ENCODE results near the gene INPP4B.
A peak's percentile ranks its signal among the peaks of the same experiment; 100 is the strongest.

Gene INPP4B

DNA sequence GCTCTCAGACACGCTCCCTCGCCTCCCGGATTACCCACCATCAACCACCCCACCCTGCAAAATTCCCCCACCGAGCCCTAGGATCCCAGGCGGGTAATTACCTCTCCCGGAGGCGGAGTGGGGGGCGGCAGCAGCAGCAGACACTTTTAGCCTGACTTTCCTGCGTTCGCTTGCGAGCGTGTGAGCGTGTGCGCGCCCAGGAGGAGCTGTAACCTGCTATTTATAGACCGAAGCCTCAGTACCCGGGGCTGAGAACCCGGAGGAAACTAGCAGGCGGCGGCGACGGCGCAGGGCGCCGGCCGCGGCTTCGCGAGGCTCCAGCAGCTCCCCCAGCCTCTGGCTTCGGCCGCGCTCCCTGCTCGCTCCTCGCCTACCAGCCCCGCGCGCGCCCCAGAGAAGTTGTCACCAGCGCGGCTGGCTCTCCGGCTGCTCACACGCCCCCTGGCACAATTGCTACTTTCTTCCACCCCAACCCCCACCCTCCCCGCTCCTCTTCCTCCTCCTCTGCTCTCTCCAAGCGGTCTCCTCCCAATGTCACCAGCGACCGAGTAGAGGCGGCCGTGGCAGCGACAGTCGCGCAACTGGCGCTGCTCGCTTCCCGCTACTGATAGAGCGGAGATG, at the start of gene INPP4B:
Gene INPP4B, minus strand, starts transcription at position 194 of the 621 bp plus-strand sequence.
- DNase-seq (ENCODE audit: low spot score): peak; percentile 72

DNA sequence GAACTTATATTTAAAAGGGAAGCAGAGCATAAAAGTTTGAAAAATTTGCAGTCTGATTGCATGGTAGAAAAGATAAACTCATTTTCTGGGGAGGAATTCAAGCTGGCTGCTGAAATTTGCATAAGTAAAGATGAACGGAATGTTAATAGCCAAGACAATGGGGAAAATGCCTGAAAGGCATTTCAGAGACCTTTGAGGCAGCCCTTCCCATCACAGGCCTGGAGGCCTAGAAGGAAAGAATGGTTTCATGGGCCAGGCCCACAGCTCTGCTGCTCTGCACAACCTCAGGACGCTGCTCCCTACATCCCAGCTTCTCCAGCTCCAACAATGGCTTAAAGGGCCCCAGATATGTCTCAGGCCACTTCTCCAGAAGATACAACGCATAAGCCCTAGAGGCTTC, 46.9 kb upstream of the INPP4B start:
- DNase-seq (ENCODE audit: low spot score): no peak

DNA sequence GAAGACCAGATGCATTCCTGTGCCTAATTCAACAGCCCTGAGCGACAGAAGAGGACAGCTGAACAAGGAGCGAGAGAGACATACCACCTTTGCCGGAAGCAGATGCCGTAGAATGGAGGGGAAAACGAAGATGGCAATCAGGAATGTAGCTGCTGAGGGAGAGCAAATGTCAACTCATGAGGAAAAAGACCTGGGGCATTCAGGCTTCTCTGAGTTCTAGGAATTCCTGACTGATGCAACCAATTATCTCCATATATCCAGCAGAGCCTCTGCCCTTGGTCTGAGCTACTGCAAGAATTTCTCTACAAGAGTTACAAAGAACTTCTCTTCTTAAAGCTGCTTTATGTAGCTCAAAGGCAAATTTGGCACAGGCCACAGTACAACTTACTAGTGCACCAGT, 40.5 kb upstream of the INPP4B start:
- no peak for DNase-seq (ENCODE audit: low spot score)

DNA sequence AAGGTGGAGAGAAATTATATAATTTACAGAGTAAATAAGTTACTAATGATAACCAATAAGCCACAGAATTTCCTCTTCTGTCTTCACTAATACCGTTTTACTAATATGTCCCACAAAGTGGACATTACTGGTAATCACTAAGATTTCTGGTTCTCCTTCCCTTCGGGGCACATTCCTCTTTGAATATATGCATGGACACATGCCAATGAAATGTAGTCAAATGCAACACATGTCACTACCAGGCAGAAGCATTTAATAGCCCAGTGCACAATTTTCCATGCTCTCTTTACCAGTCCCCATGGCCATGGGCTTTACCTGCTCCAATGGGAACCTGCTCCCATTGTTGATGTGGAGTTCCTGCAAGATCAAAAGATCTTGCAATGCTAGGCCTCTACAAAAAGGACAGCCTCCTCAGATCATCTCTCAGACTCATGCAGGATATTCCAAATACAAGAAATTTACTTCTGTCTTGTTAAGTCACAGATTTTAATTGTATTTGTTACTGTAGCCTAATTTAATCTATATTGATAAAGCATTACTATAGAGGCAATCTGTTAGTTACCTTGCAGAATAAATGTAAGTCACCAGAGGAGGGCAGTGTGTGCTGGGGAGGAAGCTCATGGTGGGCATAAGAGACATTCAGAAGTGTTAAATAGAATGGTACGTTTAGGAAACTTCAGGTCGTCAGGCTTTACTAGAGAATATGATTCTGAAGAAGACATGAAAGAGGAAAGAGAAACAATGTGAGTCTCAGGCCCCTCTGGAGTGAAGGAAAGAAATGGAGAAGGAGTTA, 37.1 kb upstream of the INPP4B start:
- DNase-seq (ENCODE audit: low spot score): no peak

DNA sequence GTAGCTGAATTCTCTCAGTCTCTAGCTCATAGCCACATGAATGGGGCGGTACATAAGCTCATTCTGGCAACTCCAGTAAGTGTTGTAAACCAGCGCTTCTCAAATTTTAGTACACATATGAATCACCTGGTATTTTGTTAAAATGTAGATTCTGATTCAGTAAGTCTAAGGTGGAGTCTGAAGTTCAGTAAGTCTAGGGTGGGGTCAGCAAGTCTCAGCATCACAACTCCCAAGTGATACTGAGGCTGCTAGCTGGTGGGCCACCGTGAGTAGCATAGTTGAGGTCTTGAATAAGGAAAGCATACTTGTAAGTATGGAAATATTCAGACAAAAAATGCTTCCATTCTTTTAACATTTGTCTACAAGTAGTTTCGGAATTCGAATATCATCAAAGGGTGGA, 36.1 kb upstream of the INPP4B start:
- no peak for DNase-seq (ENCODE audit: low spot score)

DNA sequence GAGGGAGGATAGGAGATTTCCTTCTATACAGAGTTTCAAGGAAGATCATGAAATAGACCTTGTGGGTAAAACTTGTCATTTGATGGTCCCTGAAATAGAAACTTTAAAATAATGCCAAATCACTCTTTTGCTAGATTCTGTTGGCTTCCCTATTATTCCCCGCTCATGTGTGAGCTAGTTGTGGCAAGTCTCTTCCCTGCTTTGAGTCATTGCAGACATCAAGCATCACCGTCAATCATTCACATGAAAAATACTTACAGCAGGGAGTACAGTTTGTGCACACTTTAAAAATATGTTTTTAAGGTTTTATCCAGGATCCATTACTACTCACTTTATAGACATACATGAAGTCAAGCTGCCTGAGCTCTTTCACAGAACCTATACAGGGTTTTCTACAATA, 35.2 kb upstream of the INPP4B start:
- DNase-seq (ENCODE audit: low spot score): no peak

DNA sequence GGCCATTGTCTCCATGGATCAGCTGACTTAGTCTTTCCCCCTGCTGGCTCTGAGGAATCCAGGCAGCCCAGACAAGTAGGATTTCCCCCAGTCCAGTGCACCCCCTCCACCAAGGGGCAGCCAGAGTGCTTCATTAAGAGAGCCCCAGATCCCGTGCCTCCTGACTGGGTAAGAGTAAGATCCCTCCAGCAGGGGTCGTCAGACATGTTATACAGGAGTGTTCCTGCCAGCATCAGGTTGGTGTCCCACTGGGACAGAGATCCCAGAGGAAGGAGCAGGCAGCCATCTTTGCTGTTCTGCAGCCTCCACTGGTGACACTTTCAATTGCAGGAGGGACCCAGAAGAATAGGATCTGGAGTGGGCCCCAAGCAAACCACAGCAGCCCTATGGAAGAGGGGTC, 29.0 kb upstream of the INPP4B start:
- DNase-seq (ENCODE audit: low spot score): no peak

DNA sequence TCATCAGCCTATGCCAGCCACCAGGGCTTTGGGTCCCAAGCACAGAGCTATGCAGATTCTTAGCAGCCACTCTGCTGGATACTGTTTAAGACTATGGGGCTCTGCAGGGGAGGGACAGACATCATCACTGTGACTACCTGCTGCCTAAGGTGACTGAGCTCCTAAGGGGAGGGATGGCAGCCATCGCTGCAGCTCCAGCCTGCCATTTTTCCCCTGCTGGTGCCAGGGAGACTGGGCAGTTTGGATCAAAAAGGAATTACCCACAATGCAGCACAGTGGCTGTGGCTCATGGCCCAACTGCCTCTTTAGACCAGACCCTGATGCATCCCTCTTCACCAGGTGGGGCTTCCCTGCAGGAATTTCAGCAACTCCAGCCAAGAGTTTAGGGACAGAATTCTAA, 28.6 kb upstream of the INPP4B start:
- no peak for DNase-seq (ENCODE audit: low spot score)

DNA sequence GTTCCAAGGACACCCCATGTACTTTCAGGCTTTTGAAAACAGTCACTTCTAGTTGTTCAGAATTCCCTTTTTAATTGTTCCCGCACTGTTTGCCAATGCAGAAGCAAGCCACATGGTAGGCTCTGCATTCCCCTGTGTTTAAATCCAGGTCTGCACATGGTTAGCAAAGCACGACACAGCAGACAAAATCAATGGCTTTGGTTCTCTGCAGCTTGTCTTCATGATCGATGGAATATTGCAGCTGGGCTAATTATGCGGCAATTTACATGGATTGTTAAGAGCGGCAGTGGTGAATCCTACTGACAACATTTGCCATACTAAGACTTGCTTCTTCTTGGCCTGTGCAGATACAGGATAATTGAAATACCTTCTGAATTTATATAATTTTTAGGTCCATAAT, 20.6 kb upstream of the INPP4B start:
- DNase-seq (ENCODE audit: low spot score): no peak

DNA sequence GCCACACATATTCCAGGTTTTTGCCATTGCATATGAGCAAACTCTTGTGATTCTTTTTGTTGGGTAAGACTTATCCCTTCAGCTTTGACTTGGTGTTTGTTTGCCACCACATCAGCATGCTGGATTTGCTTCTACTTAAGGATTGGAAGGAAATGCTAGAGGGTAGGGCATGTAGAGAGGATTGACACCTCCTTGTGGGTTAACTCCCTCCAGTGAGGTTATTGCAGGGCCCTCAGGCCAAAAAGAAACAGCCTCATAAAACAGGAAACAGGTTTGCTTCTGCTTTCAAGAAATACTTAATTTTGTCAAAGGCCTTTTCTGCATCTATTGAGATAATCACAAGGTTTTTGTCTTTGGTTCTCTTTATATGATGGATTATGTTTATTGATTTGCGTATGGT, 15.2 kb upstream of the INPP4B start:
- DNase-seq (ENCODE audit: low spot score): no peak

DNA sequence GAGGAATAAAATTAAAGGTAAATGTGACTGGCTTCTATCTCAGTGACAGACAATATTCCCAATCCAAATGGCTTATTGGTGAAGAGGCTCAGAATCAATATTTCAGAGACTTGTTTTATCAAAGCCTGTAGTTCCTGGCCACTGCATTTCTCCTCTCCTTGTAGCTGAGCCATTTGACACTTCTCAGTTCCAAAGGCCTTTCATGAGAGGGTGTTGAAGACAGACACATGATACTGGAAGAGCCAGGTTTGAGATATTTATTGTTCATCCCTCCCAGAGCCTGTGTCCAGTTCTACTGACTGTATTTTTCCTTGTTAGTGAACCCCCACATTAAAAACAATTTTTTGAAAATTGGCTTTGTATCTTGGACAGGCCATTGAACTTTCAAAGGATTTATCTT, 12.9 kb upstream of the INPP4B start:
- no peak for DNase-seq (ENCODE audit: low spot score)

DNA sequence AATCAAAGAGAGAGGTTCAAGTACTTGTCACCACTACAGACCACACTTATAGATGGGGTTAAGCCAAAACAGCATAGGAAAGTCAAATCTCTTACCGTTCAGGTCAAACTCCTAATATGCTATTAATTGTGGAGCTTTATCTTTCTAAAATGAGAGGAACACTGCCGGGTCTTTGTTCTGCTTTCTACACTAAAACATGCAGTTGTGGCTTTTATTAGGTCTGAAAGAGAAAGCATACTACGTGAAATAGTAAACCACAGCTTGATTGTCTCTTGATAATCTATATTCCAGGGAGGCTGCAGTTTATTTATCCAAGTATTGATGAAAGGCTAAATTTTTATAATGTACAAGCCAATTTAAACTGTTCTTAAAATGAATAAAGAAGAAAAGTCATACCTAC, 12.3 kb upstream of the INPP4B start:
- DNase-seq (ENCODE audit: low spot score): no peak

DNA sequence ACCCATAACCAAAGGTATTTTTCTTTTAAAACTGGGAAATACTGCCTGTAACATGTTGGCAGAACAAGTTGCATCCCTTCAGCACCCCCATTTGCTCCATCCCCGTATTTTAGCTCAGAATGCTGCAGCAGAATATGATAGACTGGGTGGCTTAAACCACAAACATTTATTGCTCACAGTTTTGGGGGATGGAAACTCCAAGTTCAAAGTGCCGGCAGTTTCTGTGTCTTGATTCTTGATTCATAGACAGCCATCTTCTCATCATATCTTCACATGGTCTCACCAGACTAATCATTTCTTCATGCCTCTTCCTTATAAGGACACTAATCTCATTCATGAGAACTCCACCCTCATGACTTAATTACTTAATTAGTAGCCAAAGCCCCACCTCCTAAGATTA, 10.5 kb upstream of the INPP4B start:
- DNase-seq (ENCODE audit: low spot score): no peak

DNA sequence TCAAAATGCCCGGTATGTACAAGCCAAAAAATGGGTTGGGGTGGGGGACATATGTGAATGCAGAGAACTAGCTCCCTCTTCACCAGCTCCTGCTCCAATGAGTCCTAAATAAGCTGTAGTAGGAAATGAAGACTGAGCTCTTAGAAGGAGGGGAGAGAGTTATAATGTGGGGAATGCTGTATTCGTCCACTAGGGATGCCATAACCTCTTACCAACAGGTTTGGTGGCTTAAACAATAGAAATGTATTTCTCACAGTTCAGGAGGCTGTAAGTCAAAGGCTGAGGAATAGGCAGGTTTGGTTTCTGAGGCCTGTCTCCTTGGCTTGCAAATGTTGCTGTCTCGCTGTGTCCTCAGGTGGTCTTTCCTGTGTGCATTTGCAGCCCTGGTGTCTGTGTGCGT, 4.4 kb upstream of the INPP4B start:
- peak; percentile 9 for DNase-seq (ENCODE audit: low spot score)

DNA sequence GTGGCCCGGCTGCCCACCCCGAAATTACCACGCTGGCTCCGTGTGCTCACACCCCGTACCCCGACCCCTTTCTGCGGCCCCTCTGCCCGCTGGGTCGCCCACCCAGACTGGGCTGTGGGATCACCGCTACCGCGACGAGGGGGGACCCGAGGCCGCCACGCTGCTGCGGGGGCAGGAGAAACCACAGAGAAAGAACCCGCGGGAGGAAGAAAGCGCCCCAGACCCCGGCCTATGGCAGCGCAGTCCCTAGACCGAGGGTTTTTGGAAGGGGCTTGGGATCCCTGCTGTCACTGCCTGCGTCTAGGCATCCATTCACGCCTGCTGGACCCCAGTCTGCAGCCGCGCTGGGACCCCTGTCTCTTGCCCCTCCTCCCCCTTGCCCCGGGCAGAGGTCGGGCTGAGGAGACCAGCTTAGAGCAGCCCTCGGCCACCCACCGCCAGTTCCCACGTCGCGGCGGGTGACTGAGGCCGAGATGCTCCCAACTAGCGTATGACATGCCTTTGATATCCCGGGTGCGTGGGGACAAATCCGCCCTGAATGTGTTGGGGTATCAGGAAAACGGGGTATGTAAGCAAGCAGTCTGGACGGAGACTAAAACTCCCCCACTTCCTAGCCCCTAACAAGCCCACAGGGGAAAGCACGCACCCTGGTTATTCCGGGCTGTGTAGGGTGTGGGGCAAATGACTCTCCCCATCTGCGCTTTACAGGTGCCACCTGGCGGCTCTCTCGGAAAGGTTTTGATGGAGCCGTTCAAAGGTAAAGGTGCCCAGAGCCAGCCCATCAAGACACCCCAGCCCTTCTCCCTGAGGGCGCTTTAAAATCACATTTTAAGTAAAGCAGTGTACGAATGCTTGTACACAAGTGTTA, 862 bp upstream of the INPP4B start:
- DNase-seq (ENCODE audit: low spot score): peak; percentile 12

DNA sequence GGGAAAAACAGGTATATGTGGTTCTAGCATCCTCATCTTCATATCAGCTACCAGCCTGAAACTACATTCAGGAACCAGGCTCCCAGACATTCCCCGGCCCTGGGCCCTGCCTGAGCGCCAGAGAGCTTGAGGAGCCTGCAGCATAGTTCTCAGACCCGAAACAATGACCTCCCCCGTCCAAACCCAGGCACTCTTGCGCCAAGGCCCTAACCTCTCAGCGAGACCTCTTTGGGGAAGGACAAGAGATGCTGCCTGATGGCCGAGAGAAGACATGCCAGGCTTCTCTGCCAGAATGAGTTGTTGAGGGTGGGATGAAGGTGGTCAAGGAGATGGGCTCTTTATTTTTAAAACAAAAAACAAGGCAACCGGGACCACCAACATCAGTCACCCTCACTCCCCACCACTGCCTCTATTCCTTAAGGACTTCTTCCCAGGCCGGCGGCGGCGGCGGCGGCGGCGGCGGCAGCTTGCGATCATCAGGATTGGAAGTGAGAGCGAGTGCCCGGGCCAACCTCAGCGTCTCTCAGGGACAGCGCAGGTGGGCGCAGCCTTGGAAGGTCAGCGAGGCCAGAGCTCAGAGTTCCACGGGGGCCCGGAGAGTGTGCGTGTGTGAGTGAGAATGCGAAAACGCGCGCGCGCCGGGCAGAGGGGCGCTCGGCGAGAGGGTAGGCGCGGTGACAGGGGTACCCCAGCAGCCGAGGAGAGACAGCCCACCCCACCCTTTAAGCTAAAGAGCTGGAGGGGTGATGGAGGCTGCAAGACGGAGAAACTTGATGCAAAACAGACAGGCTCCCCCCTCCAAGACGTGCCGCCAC, 601 bp downstream of the INPP4B start:
- peak; percentile 14 for DNase-seq (ENCODE audit: low spot score)

DNA sequence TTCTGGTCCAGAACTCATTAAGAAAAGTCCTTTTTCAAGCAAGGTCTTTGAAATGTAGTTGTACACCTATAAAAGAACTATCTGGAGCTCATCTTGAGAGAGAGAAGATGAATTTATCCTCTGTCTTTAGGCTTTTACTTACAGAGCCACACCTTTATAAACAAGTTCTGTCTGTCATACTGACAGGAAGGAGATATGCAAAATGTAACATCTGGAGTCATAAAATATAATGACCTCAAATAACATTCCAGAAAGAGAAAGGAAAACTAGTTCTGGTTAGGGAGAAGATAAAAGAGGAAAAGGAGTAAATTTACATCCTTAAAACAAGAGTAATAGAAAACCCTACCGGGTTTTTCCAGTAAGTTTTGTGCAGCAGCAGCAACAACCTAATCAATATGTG, 1.3 kb downstream of the INPP4B start:
- no peak for DNase-seq (ENCODE audit: low spot score)

DNA sequence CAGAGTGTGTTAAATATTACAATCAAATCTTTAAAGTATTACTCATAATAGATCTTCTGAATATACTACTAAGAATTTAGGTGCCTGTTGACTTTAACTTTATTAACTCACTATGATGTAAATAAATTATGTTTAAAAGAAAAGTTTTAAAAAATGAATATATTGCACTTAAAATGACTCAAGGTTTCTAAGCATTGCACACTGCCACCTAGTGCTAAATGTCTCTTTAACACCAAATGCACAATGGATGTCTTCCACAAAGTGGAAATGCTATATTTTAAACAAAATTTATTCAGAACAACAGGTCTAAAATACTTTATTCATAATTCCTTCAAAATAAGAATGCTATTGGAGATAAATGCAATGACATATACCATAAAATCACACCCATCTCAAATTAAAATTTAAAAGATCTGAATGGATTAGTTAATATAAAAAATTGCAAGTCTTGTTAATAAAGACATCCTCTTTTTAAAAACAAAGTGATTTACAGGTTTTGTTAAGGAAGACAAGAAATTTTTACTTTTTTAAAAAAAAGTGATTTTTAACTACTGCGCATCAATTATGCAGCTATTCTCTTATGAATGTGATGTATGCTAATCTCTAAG, 5.5 kb downstream of the INPP4B start:
- peak; percentile 14 for DNase-seq (ENCODE audit: low spot score)

DNA sequence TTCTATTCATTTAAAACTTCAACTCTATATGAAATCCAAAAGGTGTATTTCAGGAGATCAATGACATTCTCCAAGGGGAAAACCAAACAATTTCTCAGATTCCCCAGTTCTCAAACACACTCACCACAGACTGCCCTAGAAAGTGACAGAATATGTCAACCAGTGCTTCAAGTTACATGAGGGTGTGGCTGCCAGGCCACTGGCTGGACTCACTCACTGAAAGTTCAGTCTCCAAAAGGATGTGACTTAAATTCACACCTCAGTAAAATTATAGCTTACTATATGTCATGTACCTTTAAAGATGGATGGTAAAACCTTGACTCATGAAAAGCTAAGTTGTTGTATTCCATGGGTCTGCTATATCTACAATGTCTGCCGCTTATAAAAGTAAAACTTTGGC, 7.3 kb downstream of the INPP4B start:
- DNase-seq (ENCODE audit: low spot score): no peak

DNA sequence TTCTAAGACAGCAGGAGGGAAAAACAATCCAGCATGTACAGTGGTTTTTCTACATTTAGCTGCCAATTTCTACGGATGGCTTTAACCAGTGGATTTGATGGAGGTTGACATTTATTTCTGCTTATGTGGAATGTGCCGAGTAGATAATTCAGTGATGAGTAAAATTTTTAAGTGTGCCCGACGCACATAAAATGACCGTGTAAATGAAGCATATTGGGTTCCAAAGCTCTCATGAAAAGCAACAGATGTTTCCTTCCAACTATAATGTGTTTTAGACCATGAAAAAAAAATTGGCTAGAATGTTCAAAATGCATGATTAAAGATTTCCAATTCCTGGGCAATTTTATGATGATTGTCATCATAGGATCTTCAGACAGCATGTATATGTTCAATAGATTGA, 14.1 kb downstream of the INPP4B start:
- no peak for DNase-seq (ENCODE audit: low spot score)

DNA sequence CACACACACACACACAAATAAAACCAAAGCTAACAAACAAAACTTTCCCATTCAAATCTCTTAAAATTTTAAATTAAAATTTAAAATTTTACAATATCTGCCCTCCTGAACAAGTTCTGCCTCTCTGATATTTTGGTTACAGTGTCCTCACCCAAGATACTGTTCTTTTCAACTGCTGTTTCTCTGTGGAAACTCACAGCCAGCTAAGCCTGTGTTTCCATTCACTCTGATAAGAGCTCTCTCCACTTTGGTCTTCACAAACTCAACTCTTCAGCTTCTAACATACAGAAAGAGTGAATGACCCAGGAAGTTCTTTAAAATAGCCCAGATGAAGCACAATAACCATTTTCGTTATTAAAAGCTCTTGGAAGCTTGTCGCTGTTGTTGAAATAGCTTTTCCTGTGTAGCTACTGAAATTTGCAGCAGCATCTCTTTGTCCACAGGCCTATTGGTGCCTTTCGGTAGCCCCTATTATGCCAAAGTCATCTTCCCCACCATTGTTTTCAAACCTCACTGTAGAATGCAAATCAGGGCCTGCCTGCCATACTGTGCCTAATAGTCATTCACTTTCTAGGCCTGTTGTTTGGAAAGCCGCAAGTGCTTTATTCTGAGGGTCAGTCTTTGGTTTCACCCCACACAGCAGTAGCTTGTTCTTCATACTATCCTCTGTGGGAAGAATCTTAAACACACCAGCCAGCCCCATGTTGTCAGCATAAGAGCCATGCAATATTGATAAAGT, 19.4 kb downstream of the INPP4B start:
- no peak for DNase-seq (ENCODE audit: low spot score)

Measured in AG20443 (cell line).